Neural progenitor cell (in vitro differentiated cells): ENCODE measurements around the gene CDC37L1.

Source experiments
- EZH2 ChIP-seq: fragments of 200-600 bp; sonication (generic); IDR thresholded peaks from 2 replicates; pipeline ENCODE4 v1.6.1; 2017; ENCODE audit warnings: antibody characterized with exemption, mild to moderate bottlenecking, moderate library complexity
- EZH2phosphoT487 ChIP-seq: fragments of 200-600 bp; sonication (generic); IDR thresholded peaks from 2 replicates; pipeline ENCODE4 v1.6.1; 2017; ENCODE audit warnings: antibody characterized with exemption
- TF ChIP-seq, protein P1 (sequence below): fragments of 200-600 bp; sonication (generic); IDR thresholded peaks from 2 replicates; pipeline ENCODE4 v1.5.1; 2017; ENCODE audit warnings: antibody characterized with exemption, mild to moderate bottlenecking

DNA sequence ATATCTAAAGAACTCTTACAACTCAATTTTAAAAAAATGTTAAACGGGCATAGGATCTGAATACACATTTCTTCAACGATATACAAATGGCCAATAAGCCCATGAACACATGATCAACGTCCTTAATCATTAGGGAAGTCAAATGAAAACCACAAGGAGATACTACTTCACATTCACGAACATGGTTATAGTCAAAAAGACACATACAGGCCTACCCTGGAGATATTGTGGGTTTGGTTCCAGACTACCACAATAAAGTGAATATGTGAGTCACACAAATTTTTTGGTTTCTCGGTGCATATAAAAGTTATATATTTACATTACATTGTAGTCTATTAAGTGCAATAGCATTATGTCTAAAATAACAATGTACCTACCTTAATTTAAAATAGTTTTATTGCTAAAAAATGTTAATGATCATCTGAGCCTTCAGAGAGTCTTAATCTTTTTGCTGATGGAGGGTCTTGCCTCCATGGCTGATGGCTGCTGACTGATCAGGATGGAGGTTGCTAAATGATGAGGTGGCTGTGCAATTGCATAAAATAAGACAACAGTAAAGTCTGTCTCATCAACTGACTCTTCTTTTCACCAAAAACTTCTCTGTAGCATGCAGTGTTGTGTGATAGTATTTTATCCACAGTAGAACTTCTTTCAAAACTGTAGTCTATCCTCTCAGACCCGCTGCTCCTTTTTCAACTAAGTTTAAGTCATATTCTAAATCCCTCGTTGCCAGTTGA is 46.5 kb downstream of the CDC37L1 start:
- TF ChIP-seq, protein P1, sequence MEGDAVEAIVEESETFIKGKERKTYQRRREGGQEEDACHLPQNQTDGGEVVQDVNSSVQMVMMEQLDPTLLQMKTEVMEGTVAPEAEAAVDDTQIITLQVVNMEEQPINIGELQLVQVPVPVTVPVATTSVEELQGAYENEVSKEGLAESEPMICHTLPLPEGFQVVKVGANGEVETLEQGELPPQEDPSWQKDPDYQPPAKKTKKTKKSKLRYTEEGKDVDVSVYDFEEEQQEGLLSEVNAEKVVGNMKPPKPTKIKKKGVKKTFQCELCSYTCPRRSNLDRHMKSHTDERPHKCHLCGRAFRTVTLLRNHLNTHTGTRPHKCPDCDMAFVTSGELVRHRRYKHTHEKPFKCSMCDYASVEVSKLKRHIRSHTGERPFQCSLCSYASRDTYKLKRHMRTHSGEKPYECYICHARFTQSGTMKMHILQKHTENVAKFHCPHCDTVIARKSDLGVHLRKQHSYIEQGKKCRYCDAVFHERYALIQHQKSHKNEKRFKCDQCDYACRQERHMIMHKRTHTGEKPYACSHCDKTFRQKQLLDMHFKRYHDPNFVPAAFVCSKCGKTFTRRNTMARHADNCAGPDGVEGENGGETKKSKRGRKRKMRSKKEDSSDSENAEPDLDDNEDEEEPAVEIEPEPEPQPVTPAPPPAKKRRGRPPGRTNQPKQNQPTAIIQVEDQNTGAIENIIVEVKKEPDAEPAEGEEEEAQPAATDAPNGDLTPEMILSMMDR = no peak
- TF ChIP-seq EZH2 (no peak), EZH2phosphoT487 (no peak)
